Suppressor macrophage (primary cell): ENCODE results near the gene ADCY9.
A peak's percentile ranks its signal among the peaks of the same experiment; 100 is the strongest.

Experiments used
- DNase-seq, 4 experiments: peaks; one replicate each; pipeline ENCODE4 v3.0.0-alpha.2; 2020 to 2022

The ADCY9 gene

DNA sequence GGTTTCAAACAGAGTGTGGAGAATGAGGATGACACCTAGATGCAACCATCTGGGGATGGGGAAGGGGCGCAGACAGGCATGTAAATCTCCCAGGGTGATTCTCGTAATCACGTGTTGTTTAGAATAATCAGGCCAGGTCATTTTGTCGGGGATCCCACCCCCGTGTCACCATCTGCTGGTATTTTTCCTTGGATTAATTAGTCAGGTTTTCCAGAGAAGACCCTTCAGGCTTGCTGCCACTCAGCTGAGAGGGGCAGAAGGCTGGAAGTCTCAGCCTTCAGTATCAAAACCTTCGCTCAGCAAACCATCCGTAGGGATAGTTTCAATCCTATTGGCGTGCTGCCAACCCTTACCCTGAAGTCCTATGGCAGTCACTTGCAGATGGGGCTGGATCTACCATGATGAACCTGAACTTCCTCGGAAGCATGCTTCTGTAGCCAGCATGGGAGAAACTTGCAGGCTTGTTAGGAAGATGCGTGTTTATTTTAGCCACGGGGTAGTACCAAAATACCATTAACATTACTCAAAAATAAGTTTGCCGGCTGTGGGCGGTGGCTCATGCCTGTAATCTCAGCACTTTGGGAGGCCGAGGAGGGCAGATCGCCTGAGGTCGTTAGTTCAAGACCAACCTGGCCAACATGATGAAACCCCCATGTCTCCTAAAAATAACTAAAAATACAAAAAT is 7.5 kb upstream of the ADCY9 start:
- no peak for DNase-seq

DNA sequence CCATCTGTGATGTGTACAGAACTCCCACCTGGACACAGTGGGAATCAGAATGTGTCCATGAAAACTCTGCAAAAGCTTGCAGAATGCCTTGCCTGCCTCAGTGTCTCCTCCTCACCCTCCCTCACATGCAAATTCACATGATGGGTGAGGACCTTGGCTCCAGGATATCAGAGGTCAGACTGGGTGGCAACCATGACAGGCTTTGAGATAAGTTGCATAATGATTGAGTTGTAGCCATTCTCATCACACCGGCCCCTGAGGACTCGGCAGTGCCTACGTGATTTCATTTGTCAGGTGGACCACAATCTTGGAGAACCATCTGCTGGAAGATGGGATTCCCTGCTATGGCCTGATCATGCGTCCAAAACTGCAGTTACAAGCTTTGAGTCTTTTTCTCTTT is 3.9 kb upstream of the ADCY9 start:
- DNase-seq = no peak

DNA sequence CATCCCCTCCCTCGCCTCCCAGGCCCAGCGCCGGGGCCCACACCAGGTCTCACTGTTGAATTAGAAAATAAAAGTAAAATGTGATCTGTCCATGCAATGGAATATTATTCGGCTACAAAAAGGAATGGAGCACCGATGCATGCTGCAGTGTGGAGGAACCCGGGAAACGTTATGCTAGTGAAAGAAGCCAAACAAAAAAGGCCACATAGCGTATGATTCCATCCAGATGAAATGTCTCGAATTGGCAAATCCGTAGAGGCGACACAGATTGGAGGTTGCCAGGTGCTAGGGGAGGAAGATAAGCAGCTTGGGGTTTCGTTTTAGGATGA is 972 bp upstream of the ADCY9 start:
- no peak for DNase-seq

DNA sequence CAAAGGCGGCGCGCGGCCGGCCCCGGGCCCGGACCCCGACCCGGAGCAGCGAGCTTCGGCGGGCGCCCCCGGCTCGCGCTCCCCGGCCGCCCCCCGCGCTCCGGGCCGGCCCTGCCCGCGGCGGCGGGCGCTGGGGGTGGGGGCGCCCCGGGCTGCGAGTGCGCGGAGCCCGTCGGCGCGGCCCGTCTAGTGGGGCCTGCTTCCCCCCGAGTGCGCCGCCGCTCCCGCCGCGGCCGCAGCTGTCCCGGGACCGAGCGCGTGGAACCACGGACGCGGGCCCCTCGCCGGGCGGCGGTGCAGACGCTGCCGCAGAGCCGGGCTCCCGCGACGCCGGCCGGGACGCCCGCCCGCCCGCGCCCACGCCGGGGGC is 308 bp downstream of the ADCY9 start:
- no peak for DNase-seq

DNA sequence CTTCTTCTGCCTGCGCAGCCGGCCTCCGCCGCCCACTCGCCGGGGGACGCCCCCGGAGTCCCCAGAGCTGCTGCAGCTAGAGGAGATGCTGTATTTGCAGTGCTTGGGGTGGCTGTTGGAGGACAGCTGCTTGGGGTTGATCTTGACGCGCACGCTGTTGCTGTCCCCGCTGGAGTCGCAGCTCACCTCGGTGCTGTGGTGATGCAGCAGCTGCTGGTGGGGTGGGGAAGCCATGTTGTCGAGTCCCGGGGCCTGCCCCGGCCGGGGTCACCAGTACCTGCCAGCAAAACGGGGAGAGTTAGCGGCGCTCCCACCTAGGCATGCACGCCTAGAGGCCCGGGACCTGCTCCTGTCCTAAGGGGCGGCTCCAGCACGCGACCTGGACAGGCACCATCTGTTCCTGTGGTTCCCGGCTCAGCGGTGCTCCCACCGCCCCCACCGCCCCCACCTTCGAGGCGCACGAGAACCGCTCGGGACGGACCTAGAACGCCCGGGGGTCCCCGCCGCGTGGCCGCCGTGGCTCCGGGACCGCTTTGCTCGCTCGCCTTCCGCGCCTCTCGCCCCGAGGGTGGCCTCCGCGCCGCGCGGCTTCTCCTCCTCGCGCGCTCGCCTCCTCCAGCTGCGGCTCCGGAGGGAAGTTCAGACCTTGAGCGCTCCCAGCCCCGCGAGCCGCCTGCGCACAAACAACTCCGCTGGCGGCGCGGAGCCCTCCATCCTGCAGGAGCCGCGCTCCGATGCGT is 863 bp downstream of the ADCY9 start:
- peak; percentile 75 to 93 (median 87) for DNase-seq

DNA sequence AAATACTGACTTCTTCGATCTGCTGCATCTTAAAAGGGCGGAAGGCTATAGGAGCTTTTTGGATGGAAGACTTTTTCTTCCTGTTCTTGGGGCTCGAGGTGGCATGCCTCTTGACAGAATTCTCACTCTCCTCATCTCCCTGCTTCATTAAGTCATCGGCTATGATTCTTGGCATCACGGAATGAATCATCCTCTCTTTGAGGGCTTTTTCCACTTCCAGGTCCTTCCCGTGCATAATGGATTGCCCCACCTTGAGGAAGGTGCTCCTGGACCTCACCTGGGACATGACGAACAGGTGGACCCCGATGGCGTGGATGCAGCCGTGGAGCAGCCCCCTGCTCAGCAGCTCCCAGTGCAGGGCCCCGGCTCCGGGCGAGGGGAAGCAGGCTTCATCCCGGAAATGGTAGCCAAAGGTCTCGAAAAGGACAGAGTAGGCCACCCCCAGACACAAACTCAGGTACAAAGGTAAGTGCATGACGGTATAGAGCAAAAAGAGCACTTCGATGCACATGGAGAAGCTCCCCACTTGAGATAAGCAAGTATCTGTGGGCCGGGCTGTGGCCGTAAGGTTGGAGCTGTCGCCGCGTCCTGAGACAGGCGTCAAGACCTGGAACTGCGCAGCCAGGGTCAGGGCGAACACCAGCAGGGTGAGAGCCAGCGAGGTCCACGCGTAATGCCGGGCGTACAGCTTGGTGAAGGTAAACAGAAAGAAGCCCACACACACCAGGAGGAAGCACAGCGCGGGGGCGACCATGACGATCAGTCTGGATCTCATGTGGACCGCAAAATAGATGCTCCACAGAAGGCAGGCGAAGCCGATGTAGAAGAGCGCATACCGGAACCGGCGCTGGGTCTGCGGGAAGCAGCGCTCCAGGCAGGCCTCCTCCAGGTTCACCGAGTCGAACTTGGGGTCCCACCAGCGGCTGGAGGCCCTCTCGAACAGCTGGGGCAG is 1.7 kb downstream of the ADCY9 start:
- no peak for DNase-seq

DNA sequence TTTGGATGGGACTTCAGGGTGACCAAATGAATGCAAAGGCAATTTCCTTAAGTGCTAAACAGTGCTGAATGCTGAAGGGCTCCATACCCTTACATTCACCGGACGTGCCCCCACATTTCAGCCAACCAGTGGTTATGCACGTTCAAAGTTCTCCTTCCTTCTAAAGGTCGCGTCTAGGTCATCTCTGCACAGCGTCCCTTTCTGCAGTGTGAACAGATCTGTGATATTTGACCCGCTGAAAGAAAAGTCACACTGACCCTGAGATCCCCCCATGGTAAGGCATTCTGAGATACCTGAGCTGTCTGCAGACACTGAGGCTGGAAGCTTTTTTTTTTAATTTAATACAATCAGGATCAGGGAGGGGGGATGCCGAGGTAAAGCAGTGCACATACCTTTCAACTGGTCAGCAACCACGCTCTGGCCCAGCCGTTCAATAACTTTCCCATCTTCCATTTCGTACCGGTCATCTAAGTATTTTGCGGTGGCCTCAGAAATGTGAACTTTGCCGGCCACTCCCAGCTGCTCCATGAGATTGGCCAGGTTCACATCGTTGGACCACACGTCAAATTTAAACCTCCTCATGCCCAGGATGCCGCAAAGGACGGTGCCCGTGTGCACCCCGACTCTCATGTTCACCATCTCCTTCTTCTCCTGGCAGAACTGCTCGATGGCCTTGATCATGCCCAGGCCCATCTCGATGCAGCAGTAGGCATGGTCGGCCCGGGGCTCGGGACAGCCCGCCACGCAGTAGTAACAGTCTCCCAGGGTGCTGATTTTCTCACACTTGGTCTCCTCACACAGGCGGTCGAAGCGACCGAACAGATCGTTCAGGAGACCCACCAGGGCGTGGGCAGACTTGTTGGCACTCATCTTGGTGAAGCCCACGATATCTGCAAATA is 2.6 kb downstream of the ADCY9 start:
- peak in 3 of 4 experiments; percentile 29 to 36 (median 34) for DNase-seq

DNA sequence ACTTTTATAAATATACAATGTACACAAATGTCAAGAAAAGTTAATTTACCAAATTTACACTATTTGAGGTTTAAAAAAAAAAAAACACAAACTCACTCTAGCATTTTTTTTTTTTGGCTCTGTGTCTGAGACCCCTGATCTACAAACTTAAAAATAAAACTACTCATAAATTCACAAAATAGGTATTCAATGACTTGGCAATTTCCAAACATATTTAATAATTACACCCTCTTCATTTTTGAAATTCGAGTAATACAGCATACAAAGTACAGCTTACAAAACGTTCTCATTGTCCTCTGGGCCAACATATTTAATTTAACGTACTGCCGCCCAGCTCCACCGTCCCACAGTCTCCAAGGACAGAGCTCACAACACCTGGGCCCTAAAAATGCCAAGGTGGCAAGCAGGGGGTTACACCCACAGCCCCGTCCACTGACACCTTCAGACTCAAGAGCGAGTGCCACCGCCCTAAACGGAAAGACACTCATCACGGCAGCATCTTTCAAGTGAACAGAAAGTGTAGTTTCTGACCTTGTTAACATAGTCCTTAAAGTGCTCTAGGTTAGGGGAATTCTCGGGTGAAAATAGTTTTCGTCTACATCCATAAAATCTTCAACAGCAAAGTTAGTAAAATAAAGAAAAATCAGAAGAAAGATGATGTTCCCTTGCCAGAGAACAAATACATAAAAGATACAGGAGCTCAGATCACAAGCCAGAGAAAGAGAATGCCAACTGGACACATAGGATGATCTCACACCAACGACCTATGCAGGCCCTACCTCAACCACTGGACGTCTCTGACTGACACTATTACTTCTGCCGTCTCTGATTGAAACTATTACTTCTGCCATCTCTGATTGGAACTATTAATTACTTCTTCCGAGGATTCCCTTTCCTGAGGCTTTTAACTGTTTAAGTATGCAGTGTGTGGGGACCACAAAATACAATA is 4.2 kb downstream of the ADCY9 start:
- no peak for DNase-seq

DNA sequence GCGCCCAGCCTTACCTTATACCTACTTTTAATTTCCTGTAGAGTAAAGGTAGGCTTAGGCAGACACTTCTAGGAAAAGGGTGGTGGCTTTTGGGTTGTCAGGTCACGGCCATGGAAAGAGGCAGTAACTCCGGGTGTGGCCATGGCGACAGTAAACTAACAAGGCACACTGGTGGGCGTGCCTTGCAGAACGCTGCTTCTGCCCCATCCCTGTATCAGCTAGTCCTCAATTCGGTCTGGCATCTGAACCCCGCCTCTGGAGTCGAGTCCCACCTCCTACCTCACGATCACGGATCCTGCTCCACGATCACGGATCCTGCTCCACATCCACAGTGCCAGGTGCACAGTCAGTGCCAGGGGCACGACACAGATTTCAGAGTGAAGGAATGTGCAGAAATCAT is 5.6 kb downstream of the ADCY9 start:
- no peak for DNase-seq

DNA sequence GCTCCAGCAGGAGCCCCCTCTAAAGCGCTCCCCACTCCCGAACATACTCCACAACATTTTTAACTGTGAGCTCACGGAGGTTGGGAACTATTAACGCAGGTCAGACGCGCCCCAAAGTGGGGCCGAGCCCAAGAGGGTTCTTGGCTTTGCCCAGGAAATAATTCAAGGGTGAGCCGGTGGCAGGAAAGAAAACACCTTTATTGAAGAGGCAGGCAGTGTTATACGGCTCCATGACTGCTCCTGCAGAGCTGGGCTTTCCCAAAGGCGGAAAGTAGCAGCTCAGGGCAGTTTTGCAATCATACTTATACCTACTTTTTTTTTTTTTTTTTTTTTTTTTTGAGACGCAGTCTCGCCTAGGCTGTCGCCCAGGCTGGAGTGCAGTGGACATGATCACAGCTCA is 6.2 kb downstream of the ADCY9 start:
- DNase-seq = no peak

DNA sequence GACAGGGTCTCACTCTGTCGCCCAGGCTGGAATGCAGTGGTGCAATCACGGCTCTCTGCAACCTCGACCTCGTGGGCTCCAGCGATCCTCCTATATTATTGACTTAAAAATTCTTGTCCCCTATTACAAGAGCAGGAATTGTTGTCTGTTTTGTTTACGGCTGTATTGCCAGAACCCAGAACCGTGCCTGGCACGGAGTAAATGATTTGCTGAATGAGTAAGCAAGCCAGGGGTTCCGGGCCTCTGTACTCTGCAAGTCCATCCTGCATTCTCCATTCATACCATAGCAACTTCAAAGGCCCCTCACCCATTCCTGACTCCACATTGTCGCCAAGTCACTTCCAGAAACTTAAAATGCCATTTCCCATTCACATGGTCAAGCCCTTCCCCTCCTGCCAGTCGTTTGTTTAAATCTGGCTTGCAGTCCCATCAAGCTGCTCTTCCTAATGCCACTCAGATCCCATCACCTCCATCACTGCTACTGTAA is 6.9 kb downstream of the ADCY9 start:
- no peak for DNase-seq

DNA sequence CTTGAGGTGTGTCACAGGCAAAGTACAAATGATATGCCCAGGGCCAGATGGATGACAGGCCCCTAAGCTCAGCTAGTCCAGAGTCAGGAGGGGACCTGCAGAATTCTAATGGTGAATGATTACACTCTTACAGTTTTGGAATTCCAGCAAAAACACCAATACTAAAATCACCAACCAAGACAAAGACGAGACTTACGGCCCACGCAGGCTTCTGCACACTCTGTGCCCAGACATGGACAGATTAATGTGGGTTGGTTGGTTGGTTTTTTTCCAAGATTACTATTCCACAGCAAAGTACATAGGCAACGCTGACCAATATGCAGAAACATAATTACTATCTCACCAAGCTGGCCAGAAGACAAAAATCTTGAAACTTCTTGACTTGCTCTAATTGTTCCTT is 9.7 kb downstream of the ADCY9 start:
- DNase-seq = no peak

DNA sequence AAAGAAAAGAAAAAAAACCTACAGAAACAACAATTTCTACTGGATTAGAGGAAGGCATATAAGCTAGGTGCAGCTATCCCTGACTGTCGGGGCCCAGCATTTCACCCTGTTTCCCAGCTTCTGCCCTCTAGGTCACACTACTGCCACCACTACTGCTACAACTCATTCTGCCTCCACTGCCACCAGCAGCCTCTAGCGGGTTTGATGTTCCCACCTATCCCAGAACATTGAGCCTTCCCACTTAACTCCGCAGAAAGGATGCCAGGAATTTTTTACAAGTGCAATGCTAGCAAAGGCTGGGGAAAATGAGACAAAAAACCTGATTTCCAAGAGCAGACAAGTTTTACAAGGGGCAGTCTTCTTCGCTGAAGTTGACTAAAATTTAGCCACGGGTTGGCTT is 10.4 kb downstream of the ADCY9 start:
- no peak for DNase-seq

DNA sequence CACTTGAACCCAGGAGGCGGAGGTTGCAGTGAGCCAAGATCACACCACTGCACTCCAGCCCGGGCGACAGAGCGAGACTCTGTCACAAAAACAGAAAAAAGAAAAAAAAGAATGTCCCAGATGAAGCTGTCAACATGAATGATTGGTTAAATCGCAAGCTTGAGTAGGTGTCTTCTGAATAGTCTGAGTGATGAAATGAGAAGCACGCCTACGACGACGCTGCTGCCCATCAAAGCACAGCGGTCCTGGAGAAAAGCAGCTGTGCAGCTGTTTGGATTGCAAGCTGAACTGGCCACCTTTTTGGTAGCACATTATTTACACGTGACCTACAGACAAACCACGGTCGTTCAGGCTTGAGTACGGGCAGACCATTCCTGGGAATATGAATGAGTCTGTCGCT is 12.5 kb downstream of the ADCY9 start:
- DNase-seq = no peak

DNA sequence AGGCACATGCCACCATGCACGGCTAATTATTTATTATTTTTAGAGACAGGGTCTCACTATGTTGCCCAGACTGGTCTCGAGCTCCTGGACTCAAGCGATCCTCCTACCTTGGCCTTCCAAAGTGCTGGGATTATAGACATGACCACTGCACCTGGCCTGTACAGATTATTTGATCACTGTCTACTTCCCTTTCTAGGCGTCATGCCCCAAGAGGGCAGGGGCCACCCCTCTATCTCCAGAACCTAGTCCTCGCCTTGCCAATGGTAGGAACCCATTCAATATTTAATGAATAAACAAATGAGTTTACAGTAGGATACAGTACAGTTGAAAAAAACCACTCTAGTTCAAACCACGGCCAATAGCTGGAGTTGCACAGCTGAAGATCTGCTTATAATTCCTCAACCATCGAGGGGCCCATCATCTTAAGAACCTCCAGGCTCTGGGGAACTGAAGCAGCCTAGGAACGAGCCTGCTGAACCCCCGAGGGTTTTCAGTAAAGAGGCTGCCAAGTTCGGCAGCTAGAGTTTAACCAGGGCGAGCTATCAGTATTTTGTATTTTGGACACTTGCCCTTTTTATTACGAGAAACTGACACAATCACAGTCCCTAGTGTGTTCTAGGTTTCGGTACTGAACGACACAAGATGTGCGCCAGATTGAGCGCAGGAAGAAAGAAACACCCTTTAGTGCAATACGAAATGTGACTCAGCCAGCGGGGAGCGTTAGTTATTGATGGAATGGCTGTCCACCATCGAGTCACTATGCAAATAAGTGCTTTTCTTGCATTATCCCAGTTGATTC is 14.6 kb downstream of the ADCY9 start:
- DNase-seq = no peak

DNA sequence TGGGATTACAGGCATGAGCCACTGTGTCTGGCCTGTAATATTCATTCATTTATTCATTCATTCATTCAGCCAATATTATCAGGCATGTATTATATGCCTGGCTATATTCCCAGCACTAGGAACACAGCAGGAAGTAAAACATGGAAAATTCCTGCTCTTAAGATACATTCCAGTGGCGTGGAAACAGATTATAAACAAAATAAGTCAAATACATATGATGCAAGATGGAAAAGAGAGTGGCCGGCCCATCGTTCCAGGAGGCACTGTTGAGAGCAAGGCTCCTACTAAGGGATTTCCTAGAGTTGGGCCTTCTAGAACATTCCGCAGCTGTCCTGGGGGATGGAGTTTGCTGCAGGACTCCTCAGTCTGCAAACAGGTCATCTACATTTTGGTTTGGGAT is 17.7 kb downstream of the ADCY9 start:
- no peak for DNase-seq

DNA sequence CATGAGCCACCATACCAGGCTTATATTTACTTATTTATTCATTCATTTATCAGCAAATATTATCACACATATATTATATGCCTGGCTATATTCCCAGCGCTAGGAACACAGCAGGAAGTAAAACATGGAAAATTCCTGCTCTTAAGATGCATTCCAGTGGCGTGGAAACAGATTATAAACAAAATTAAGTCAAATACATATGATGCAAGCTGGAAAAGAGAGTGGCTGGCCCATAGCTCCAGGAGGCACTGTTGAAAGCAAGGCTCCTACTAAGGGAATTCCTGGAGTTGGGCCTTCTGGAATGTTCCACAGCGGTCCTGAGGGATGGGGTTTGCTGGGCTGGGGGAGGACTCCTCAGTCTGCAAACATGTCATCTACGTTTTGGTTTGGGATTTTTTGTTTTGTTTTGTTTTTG is 18.4 kb downstream of the ADCY9 start:
- no peak for DNase-seq

DNA sequence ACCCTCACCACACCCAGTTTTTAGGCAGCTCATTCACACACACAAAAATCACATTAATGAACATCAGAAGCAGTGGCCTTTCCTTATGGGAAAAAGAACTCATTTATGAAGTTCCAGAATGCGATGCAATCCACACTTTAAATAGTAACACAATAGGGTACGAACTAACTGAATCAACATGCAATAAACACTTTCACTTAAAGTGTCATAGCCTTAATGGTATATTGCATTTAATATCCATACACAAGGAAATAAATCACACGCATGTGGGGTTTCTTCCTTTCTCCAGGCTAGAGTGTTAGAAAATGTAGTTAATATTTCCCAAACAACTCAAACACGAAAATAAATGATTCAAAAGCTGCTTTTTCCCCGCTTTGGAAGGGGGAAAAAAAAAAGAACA is 19.7 kb downstream of the ADCY9 start:
- no peak for DNase-seq

DNA sequence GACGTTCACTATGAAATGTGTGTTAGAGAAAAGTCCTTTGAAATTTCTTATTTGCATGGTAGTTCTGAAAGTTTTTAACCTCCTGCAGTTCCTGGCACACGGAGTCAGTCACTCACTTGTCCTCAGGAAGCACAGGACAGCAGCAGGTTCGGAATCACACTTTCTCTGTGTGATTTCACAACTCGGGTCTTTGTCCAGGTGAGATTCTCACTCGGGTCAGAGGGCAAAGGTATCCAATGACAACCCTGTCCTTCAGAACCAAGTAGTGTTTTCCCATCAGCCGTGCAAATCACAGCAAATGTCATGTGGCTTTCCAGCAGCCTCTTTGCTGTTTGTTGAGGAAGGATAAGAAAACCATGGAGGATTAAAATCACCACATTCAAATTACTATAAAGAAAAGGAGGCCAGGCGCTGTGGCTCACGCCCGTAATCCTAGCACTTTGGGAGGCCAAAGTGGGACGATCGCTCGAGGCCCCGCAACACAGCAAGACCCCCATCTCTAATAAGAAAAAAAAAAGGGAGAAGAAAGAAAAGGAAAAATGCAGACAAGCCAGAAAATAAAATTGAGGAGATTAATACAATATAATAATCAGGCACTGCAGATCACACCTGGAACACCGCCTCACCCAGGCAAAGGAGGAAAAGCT is 22.0 kb downstream of the ADCY9 start:
- DNase-seq = no peak
